HCT116 (cell line): ENCODE measurements around the gene FCER2.

Experiments used
- CEBPB ChIP-seq: IDR thresholded peaks from 2 replicates; pipeline ENCODE4 v1.6.1; 2012; ENCODE audit warnings: low read depth
- EGR1 ChIP-seq: IDR thresholded peaks from 2 replicates; pipeline ENCODE4 v1.6.1; 2012; ENCODE audit warnings: low read depth
- ELF1 ChIP-seq: IDR thresholded peaks from 2 replicates; pipeline ENCODE4 v1.6.1; 2012; ENCODE audit warnings: low read depth, borderline replicate concordance
- EZH2 ChIP-seq: fragments of 200-600 bp; sonication (generic); IDR thresholded peaks from 2 replicates; pipeline ENCODE4 v1.6.1; 2017; ENCODE audit warnings: antibody characterized with exemption, mixed run types
- POLR2A ChIP-seq: IDR thresholded peaks from 2 replicates; pipeline ENCODE4 v1.7.0; 2011; ENCODE audit warnings: borderline replicate concordance; ENCODE audit not compliant: insufficient read depth, insufficient read length; ENCODE audit errors: extremely low read depth
- POLR2AphosphoS5 ChIP-seq: IDR thresholded peaks from 2 replicates; pipeline ENCODE4 v1.6.1; 2011; ENCODE audit warnings: mild to moderate bottlenecking, low read depth, low read length, moderate library complexity
- SIN3A ChIP-seq: IDR thresholded peaks from 2 replicates; pipeline ENCODE4 v1.6.1; 2012; ENCODE audit warnings: low read depth
- YY1 ChIP-seq: IDR thresholded peaks from 2 replicates; pipeline ENCODE4 v1.6.1; 2011; ENCODE audit warnings: low read length, low read depth, moderate library complexity, mild to moderate bottlenecking; ENCODE audit not compliant: insufficient replicate concordance; ENCODE audit errors: extremely low read depth
- ZFX ChIP-seq: fragments of 450-650 bp; IDR thresholded peaks from 2 replicates; pipeline ENCODE4 v1.6.1; 2017
- TF ChIP-seq, protein P1 (sequence below), 3 experiments: fragments of 200-600 bp in 1 of 3; sonication (generic) in 1 of 3; IDR thresholded peaks in 2 of 3; conservative IDR thresholded peaks in 1 of 3; 2 replicates each; pipeline ENCODE4 v1.5.1; 2012 to 2017; ENCODE audit warnings: low read depth in 2 of 3, low read length in 2 of 3, antibody characterized with exemption in 1 of 3, borderline replicate concordance in 1 of 3, control low read depth in 1 of 3, mild to moderate bottlenecking in 1 of 3, mixed read lengths in 1 of 3, mixed run types in 1 of 3, moderate library complexity in 1 of 3; ENCODE audit not compliant: insufficient read depth in 1 of 3
- TF ChIP-seq, protein P2 (sequence below): IDR thresholded peaks from 2 replicates; pipeline ENCODE4 v1.6.1; 2012
- TF ChIP-seq, protein P3 (sequence below): IDR thresholded peaks from 2 replicates; pipeline ENCODE4 v1.6.1; 2012
- TF ChIP-seq, protein P4 (sequence below): IDR thresholded peaks from 2 replicates; pipeline ENCODE4 v1.6.1; 2012; ENCODE audit warnings: low read depth

DNA sequence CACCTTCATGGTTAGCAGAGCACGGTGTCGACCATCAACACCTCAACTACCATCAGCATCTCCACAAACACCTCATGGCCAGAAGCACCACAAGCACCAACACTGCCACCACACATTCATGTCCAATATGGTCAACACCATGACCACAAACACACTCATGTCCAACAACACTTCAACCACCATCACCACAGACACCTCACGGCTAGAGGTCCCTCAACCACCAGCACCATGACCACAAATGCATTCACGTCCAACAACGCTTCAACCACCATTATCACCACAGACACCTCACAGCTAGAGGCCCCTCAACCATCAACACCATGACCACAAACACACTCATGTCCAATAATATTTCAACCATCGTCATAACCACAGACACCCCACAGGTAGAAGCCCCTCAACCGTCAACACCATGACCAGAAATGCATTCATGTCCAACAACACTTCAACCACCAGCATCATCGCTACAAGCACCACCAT, 11.1 kb downstream of the FCER2 start:
- TF ChIP-seq POLR2A (no peak), YY1 (no peak), POLR2AphosphoS5 (no peak), ZFX (no peak), CEBPB (no peak), EZH2 (no peak), SIN3A (no peak), EGR1 (no peak), ELF1 (no peak)
- TF ChIP-seq, protein P1, sequence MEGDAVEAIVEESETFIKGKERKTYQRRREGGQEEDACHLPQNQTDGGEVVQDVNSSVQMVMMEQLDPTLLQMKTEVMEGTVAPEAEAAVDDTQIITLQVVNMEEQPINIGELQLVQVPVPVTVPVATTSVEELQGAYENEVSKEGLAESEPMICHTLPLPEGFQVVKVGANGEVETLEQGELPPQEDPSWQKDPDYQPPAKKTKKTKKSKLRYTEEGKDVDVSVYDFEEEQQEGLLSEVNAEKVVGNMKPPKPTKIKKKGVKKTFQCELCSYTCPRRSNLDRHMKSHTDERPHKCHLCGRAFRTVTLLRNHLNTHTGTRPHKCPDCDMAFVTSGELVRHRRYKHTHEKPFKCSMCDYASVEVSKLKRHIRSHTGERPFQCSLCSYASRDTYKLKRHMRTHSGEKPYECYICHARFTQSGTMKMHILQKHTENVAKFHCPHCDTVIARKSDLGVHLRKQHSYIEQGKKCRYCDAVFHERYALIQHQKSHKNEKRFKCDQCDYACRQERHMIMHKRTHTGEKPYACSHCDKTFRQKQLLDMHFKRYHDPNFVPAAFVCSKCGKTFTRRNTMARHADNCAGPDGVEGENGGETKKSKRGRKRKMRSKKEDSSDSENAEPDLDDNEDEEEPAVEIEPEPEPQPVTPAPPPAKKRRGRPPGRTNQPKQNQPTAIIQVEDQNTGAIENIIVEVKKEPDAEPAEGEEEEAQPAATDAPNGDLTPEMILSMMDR (IDR thresholded peaks at IDR 0.05 in 2 of 3, conservative IDR thresholded peaks at IDR 0.05 in 1 of 3; ENCODE audit: borderline replicate concordance in 1 of 3, insufficient read depth in 1 of 3, low read depth in 2 of 3, low read length in 2 of 3): no peak
- TF ChIP-seq, protein P2, sequence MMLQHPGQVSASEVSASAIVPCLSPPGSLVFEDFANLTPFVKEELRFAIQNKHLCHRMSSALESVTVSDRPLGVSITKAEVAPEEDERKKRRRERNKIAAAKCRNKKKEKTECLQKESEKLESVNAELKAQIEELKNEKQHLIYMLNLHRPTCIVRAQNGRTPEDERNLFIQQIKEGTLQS: no peak
- TF ChIP-seq, protein P3, sequence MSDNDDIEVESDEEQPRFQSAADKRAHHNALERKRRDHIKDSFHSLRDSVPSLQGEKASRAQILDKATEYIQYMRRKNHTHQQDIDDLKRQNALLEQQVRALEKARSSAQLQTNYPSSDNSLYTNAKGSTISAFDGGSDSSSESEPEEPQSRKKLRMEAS: no peak
- TF ChIP-seq, protein P4, sequence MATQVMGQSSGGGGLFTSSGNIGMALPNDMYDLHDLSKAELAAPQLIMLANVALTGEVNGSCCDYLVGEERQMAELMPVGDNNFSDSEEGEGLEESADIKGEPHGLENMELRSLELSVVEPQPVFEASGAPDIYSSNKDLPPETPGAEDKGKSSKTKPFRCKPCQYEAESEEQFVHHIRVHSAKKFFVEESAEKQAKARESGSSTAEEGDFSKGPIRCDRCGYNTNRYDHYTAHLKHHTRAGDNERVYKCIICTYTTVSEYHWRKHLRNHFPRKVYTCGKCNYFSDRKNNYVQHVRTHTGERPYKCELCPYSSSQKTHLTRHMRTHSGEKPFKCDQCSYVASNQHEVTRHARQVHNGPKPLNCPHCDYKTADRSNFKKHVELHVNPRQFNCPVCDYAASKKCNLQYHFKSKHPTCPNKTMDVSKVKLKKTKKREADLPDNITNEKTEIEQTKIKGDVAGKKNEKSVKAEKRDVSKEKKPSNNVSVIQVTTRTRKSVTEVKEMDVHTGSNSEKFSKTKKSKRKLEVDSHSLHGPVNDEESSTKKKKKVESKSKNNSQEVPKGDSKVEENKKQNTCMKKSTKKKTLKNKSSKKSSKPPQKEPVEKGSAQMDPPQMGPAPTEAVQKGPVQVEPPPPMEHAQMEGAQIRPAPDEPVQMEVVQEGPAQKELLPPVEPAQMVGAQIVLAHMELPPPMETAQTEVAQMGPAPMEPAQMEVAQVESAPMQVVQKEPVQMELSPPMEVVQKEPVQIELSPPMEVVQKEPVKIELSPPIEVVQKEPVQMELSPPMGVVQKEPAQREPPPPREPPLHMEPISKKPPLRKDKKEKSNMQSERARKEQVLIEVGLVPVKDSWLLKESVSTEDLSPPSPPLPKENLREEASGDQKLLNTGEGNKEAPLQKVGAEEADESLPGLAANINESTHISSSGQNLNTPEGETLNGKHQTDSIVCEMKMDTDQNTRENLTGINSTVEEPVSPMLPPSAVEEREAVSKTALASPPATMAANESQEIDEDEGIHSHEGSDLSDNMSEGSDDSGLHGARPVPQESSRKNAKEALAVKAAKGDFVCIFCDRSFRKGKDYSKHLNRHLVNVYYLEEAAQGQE: no peak
